ENCODE results near the gene RPUSD1. TPM values are rescaled to one million over a fixed set of nuclear protein-coding genes. Genes with fewer than 3 reads are reported as not detected.

Gene RPUSD1
- total RNA-seq, 1 donor from 2014 or later: 23.7 TPM

DNA sequence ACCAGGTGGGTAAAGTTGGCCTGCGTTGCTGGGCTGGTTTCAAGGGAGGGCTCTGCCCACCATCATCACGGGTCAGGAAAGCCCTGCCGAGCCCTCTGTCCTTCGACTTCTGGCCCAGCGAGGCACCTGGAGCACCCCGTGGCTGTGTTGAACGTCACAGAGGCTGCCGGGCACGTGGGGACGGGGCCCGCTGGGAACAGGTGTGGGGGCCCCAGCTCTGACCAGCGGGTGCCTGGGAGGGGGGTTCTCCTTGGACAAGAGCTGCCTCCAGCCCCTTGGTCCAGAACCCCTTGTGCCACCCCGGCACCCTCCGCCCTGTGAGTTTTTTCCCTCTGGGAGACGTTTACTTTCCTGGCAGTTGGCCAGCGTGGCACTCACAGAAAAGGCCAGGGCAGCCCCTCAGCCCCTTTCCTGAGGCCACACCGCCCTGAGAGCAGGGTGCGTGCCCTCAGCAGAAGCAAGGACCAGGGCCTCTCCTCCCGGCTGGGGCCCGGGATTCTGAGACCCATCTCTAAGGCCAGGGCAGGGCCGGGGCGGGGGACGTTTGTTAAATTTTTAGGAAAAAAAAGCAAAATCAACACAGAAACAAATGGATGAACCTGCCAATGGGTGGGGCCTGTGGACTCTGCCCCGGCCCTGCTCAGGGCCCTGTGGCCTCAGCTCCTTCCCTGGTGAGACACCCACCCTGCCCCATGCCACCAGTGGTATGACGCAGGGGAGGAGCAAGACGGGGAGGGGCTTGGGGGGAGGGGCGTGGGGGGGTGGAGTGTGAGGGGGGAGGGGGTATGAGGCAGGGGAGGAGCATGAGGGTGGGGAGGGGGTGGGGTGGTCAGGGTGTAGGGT is 43.6 kb upstream of the RPUSD1 start:
- H3K4me3 Mint-ChIP-seq: no peak overlapping the region

DNA sequence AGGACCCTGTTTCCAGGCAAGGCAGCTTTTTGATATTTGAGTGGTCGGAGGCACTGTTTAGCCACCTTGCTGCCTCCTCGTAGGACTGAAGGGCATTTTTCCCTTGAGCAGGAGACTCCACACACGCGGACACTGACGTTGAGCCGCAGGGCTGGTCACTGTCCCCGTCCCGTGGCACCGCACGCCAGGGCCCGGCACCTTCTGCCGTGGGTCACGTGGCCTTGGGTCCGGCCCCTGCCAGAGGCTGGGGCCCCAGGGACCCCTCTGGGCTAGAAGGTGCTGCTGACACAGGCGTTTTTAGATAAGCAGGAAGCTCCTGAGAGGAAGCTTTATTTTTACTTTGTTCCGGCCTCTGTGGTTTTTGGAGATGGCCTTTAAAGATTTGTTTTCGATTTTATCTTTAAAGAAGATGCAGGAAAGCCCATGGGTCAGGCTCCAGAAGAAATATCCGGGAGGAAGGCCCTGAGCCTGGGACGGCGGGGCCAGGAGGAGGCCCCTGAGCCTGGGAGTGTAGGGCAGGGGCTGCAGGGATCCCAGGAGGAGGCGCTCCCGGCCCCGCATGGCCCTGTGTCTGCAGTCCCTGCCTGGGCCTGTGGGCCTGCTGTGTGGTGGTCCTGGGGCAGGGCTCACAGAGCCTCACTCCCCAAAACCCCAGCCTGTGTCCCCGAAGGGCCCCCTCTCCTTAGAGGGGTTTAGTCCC is 42.8 kb upstream of the RPUSD1 start:
- TF ChIP-seq, protein P1, sequence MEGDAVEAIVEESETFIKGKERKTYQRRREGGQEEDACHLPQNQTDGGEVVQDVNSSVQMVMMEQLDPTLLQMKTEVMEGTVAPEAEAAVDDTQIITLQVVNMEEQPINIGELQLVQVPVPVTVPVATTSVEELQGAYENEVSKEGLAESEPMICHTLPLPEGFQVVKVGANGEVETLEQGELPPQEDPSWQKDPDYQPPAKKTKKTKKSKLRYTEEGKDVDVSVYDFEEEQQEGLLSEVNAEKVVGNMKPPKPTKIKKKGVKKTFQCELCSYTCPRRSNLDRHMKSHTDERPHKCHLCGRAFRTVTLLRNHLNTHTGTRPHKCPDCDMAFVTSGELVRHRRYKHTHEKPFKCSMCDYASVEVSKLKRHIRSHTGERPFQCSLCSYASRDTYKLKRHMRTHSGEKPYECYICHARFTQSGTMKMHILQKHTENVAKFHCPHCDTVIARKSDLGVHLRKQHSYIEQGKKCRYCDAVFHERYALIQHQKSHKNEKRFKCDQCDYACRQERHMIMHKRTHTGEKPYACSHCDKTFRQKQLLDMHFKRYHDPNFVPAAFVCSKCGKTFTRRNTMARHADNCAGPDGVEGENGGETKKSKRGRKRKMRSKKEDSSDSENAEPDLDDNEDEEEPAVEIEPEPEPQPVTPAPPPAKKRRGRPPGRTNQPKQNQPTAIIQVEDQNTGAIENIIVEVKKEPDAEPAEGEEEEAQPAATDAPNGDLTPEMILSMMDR (conservative IDR thresholded peaks at IDR 0.05): no peak

More for the DNA sequence above, 43.6 kb upstream of the RPUSD1 start:
- H3K9me3 Mint-ChIP-seq: peaks cover 5% of the 10 kb centered on the region
- H3K4me1 Mint-ChIP-seq (ENCODE audit: unreplicated experiment): no peaks in the 10 kb centered on the region
- TF ChIP-seq, protein P1 (conservative IDR thresholded peaks at IDR 0.05): no peak
- H3K36me3 Mint-ChIP-seq: no peaks in the 10 kb centered on the region
- no peak overlapping the region for H3K27ac Mint-ChIP-seq
- H3K27me3 Mint-ChIP-seq: peaks cover 8% of the 10 kb centered on the region
- DNase-seq (ENCODE audit: extremely low spot score, unreplicated experiment): no peak

DNA sequence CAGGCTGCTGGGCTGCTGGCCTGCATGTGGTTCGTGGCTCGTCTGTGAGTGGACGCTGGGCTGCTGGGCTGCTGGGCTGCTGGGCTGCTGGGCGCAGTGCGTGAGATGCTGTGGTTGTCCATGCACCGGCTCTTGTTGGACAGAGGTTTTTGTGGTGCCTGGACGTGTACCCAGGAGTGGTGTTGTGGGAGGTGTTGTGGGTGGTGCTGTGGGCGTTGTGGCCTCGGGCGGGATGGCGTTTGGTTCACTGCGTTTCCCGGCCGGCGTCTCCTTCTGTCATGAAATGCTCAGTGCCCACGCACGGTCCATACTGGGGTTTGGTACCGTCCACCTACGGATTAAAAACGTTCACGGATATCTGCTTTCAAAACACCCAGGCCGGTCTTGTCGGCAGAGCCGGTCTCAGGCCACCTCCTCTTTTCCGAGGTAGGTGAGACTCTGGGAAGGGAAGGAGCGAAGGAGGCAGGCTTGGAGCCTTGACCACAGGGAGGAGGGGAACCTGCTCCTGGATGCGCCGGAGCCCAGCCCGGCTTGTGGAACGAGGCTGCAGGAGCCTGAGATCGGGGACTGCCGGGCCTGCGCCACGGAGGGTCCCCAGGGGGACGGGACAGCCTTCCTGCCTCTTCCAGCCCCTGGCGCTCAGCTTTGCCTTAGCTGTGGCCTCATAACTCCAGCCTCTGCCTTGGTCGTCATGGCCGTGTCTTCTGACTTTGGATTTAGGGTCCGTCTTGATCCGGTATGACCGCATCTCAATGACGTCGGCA is 42.1 kb upstream of the RPUSD1 start:
- no peak for DNase-seq (ENCODE audit: extremely low spot score, unreplicated experiment)
- peak overlapping the region; percentile 46 for H3K27ac Mint-ChIP-seq
- H3K4me1 Mint-ChIP-seq (ENCODE audit: unreplicated experiment): peaks cover 8% of the 10 kb centered on the region

More for the DNA sequence above, 42.8 kb upstream of the RPUSD1 start:
- no peak overlapping the region for H3K27ac Mint-ChIP-seq
- H3K4me1 Mint-ChIP-seq (ENCODE audit: unreplicated experiment): peaks cover under 1% of the 10 kb centered on the region
- no peak for DNase-seq (ENCODE audit: extremely low spot score, unreplicated experiment)
- H3K27me3 Mint-ChIP-seq: peaks cover 5% of the 10 kb centered on the region
- no peak overlapping the region for H3K4me3 Mint-ChIP-seq
- no peaks in the 10 kb centered on the region for H3K36me3 Mint-ChIP-seq
- H3K9me3 Mint-ChIP-seq: no peaks in the 10 kb centered on the region

DNA sequence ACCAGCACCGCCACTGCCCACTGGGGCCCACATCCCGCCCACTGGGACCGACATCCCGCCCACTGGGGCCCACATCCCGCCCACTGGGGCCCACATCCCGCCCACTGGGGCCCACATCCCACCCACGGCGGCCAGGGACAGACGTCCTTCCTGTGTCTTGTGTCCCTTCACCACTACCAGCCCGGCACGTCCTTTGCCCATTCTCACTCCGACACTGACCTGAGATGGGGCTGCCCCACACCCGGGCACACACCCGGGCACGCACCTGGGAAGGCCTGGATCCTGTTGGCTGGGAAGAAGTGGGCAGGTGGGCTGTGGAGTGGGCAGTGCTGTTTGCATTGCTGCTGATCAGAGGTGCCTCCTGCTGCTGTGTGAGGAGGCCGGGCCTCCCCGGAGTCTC is 40.7 kb upstream of the RPUSD1 start:
- peaks cover 8% of the 10 kb centered on the region for H3K4me1 Mint-ChIP-seq (ENCODE audit: unreplicated experiment)
- no peak for DNase-seq (ENCODE audit: extremely low spot score, unreplicated experiment)
- no peaks in the 10 kb centered on the region for H3K36me3 Mint-ChIP-seq
- no peaks in the 10 kb centered on the region for H3K9me3 Mint-ChIP-seq
- H3K27me3 Mint-ChIP-seq: peaks cover 9% of the 10 kb centered on the region
- H3K27ac Mint-ChIP-seq: no peak overlapping the region
- H3K4me3 Mint-ChIP-seq: no peak overlapping the region
- TF ChIP-seq, protein P1 (conservative IDR thresholded peaks at IDR 0.05): no peak

More for the DNA sequence above, 42.1 kb upstream of the RPUSD1 start:
- peaks cover 9% of the 10 kb centered on the region for H3K27me3 Mint-ChIP-seq
- no peaks in the 10 kb centered on the region for H3K9me3 Mint-ChIP-seq
- H3K4me3 Mint-ChIP-seq: no peak overlapping the region
- H3K36me3 Mint-ChIP-seq: no peaks in the 10 kb centered on the region
- TF ChIP-seq, protein P1 (conservative IDR thresholded peaks at IDR 0.05): no peak

DNA sequence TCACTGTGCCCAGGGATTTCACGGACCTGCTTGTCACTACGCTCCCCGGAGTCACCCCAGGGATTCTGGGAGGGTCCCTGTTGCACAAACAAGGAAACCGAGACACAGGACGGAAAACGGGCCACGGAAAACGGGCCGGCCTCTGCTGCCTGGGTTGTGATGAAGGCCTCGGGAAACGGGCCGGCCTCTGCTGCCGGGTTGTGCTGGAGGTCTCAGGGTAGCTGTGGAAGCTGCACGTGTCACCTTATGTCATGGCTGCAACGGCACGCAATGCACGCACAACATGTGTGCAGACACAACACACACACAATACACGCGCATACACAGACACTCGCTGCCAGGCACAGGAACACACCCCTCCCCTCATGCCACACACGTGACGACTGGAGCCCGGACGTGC is 39.3 kb upstream of the RPUSD1 start:
- no peak for DNase-seq (ENCODE audit: extremely low spot score, unreplicated experiment)
- TF ChIP-seq, protein P1 (conservative IDR thresholded peaks at IDR 0.05): no peak
- Mint-ChIP-seq H3K27me3 (peaks cover 9% of the 10 kb centered on the region), H3K4me1 (ENCODE audit: unreplicated experiment) (peaks cover 8% of the 10 kb centered on the region), H3K36me3 (no peaks in the 10 kb centered on the region), H3K9me3 (no peaks in the 10 kb centered on the region), H3K4me3 (no peak overlapping the region), H3K27ac (no peak overlapping the region)

All from type B pancreatic cell (in vitro differentiated cells).